SH-SY5Y (cell line): ENCODE data around the gene TLX2.

Experiments
- GATA2 ChIP-seq: IDR thresholded peaks from 2 replicates; pipeline ENCODE4 v1.6.1; 2011; ENCODE audit warnings: mild to moderate bottlenecking, low read depth, low read length
- GATA3 ChIP-seq: IDR thresholded peaks from 2 replicates; pipeline ENCODE4 v1.6.1; 2011; ENCODE audit warnings: low read depth, mild to moderate bottlenecking, low read length, moderate library complexity

GRCh38 chr2:74564222-74564621 is 50.0 kb downstream of the TLX2 start:
- TF ChIP-seq GATA3 (no peak), GATA2 (no peak)
